Esophagus squamous epithelium (tissue), 5 donors: ENCODE results near the gene PDE10A. TPM values are rescaled to one million over a fixed set of nuclear protein-coding genes. Genes with fewer than 3 reads are reported as not detected.

Experiments used
- DNase-seq: peaks from one replicate; lab custom pipeline; 2025; lab: John Stamatoyannopoulos, UW
- H3K27ac ChIP-seq, 4 donors: fragments of 200-600 bp; sonication (generic); one replicate each; pipeline ENCODE4 v1.5.1; 2016 to 2019; ENCODE audit warnings: mild to moderate bottlenecking in 1 of 4
- H3K27me3 ChIP-seq, 4 donors: fragments of 200-600 bp; sonication (generic); 1 replicate in 3 of 4; 2 replicates in 1 of 4; pipeline versions ENCODE4 v1.5.1 to v1.6.0; 2017 to 2021; ENCODE audit warnings: antibody characterized with exemption in 1 of 4
- H3K36me3 ChIP-seq, 3 donors: fragments of 200-600 bp; sonication (generic); one replicate each; pipeline ENCODE4 v1.5.1; 2016 to 2019
- H3K4me1 ChIP-seq, 3 donors: fragments of 200-600 bp; sonication (generic); one replicate each; pipeline ENCODE4 v1.5.1; 2017 to 2019
- H3K4me3 ChIP-seq, 4 donors: fragments of 200-600 bp; sonication (generic); 1 replicate in 3 of 4; 2 replicates in 1 of 4; pipeline ENCODE4 v1.5.1; 2016 to 2019; ENCODE audit warnings: mild to moderate bottlenecking in 2 of 4, moderate library complexity in 1 of 4
- H3K9me3 ChIP-seq, 3 donors: fragments of 200-600 bp; sonication (generic); one replicate each; pipeline ENCODE4 v1.5.1; 2016 to 2019
- POLR2A ChIP-seq, 4 donors: fragments of 450-650 bp; IDR thresholded peaks; one replicate each; pipeline ENCODE4 v1.6.1; 2017; ENCODE audit warnings: antibody characterized with exemption in 4 of 4, mild to moderate bottlenecking in 4 of 4, moderate library complexity in 3 of 4
- WGBS, 2 donors: methylation state at CpG; one replicate each; pipeline ENCODE4 v1.1.5; 2018; 5-methylcytosine and 5-hydroxymethylcytosine counted together
- intact Hi-C: fragments of 100-400 bp; cut with DNase I; formaldehyde crosslinking; loops from one replicate; pipeline ENCODE4 v1.15.0; 2022
- total RNA-seq, 4 donors: library from RNA; depleted of rRNA; stranded (reverse); fragments of >200 nt; gene quantifications; one replicate each; pipeline ENCODE4 v1.1.0, GENCODE V29; 2016
- TF ChIP-seq, protein P1 (sequence below), 6 experiments: fragments of 450-650 bp in 4 of 6; fragments of 200-600 bp in 2 of 6; sonication (generic) in 2 of 6; IDR thresholded peaks; one replicate each; pipeline ENCODE4 v1.5.1; 2016 to 2019; ENCODE audit warnings: antibody characterized with exemption in 6 of 6, mild to moderate bottlenecking in 4 of 6, moderate library complexity in 4 of 6
- donor health status: DM: yes; HTN: yes; CAD: no.

PDE10A gene
- total RNA-seq, 4 donors from 2014 or later, result 0.27 to 3.1 (median 1.4) TPM

DNA sequence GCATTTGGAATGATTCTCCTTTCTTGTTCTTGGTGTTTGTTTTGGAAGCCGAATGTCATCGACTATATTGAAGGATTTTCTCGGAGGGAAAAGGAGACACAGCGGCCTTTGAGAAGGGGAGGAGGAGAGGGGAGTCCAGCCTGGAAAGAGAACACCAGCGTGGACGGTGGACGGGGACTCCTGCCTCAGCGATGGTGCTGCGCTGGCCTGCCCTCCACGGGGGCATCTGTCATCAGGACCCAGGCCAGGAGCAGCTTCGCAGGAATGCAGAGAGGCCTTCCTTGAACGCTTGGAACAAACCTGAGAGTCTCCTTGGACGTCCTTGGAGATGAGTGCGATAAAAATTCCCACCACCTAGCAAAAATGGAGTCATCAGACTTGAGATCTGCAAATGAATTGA lies 345.3 kb downstream of the PDE10A start:
- no peaks in the 10 kb centered on the region for H3K4me1 ChIP-seq
- TF ChIP-seq, protein P1, sequence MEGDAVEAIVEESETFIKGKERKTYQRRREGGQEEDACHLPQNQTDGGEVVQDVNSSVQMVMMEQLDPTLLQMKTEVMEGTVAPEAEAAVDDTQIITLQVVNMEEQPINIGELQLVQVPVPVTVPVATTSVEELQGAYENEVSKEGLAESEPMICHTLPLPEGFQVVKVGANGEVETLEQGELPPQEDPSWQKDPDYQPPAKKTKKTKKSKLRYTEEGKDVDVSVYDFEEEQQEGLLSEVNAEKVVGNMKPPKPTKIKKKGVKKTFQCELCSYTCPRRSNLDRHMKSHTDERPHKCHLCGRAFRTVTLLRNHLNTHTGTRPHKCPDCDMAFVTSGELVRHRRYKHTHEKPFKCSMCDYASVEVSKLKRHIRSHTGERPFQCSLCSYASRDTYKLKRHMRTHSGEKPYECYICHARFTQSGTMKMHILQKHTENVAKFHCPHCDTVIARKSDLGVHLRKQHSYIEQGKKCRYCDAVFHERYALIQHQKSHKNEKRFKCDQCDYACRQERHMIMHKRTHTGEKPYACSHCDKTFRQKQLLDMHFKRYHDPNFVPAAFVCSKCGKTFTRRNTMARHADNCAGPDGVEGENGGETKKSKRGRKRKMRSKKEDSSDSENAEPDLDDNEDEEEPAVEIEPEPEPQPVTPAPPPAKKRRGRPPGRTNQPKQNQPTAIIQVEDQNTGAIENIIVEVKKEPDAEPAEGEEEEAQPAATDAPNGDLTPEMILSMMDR (IDR thresholded peaks at IDR 0.05), result no peak
- TF ChIP-seq POLR2A (IDR thresholded peaks at IDR 0.05), result no peak
- no peak overlapping the region for H3K4me3 ChIP-seq
- intact Hi-C loops, result no loop called here
- H3K36me3 ChIP-seq, result no peaks in the 10 kb centered on the region
- H3K9me3 ChIP-seq, result peaks cover 0 to 11% (median 0%) of the 10 kb centered on the region in 3 donors
- H3K27me3 ChIP-seq, result no peaks in the 10 kb centered on the region
- 73 to 77% methylated on average over 5 to 13 of the region's 14 CpGs for whole genome bisulfite sequencing, 2 donors
- DNase-seq, result no peak
- H3K27ac ChIP-seq, result no peak overlapping the region

DNA sequence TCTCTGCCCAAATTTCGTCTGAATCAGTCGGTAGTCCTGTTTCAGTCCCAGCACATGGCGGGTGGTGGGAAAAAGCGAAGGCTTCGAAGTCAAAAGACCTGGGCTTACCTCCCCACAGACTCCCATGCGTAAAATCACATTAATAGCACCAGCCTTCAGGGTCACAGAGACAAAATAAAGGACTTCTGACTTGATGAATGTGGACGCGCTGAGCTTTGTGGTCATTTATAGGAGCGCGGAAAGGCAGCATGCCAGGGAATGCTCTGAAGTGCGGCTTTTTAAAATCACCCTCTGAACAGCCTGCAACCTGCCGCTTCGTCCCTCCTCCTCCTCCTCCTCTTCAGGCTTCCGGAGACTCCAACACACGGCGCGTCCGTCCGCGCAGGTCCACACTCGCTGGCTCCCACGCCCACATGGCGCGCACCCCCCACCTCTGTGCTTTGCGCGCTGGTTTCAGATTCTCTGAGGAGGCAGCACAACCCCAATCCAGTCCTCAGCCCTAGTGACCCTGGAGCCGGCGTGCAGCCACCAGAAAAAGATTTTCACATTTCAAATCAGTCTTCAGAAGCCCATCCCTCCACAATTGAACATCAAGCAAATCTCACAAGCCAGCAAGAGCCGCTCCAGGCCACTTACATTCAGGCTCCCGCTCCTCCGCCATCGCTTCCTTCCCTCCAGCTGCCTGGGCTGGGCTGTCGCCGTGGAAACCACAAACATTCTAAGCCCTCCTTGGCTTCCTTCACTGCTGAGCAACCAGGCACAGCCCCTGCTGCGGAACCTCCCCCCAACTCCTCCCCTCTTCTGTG lies 353.9 kb downstream of the PDE10A start, which contains the start of gene C6orf118:
TSS of gene C6orf118 (minus strand) at position 680 of the 806 bp plus-strand sequence. CDS start at position 661, 19 bp downstream.
- H3K9me3 ChIP-seq, result no peaks in the 10 kb centered on the region
- DNase-seq, result no peak
- H3K27ac ChIP-seq, result no peak within 1 kb of the TSS
- TF ChIP-seq, protein P1 (IDR thresholded peaks at IDR 0.05), result no peak
- TF ChIP-seq POLR2A (IDR thresholded peaks at IDR 0.05), result no peak
- intact Hi-C loops, result no loop called here
- no peaks in the 10 kb centered on the region for H3K36me3 ChIP-seq
- 6 to 8% methylated on average over 31 to 33 of the region's 35 CpGs for WGBS, 2 donors
- no peaks in the 10 kb centered on the region for H3K27me3 ChIP-seq
- H3K4me3 ChIP-seq, result peak within 1 kb of the TSS; percentile 1 to 59 (median 40)
- H3K4me1 ChIP-seq, result peaks cover 0 to 11% (median 4%) of the 10 kb centered on the region in 3 donors

DNA sequence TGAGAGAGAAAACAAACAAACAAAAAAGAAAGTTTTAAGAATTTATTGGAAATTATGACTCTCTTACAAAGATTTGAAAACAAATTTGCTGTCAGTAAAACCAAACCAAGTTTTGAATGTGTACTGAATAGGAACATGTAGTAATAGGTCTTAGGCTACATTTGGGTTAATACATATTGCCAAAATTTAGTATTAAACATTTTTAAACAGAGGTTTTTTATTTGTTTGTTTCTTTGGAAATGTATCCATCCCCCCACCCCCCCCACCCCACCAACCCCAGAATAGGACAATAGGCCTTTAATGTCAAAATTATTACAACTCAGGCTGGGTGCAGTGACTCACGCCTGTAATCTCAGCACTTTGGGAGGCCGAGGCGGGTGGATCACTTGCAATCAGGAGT lies 356.1 kb downstream of the PDE10A start:
- no peak overlapping the region for H3K27ac ChIP-seq
- TF ChIP-seq POLR2A (IDR thresholded peaks at IDR 0.05), result no peak
- TF ChIP-seq, protein P1 (IDR thresholded peaks at IDR 0.05), result no peak
- H3K4me1 ChIP-seq, result peaks cover 0 to 11% (median 4%) of the 10 kb centered on the region in 3 donors
- intact Hi-C loops, result no loop called here
- H3K27me3 ChIP-seq, result no peaks in the 10 kb centered on the region
- no peaks in the 10 kb centered on the region for H3K36me3 ChIP-seq
- H3K4me3 ChIP-seq, result no peak overlapping the region
- DNase-seq, result no peak
- no peaks in the 10 kb centered on the region for H3K9me3 ChIP-seq
- WGBS, 2 donors, result 44 to 70% methylated on average over 1 to 3 of the region's 3 CpGs

GRCh38 chr6:165301372-165302246 lies 361.4 kb downstream of the PDE10A start:
- Histone ChIP-seq H3K27me3 (no peaks in the 10 kb centered on the region), H3K4me3 (no peak overlapping the region), H3K9me3 (no peaks in the 10 kb centered on the region), H3K27ac (no peak overlapping the region), H3K36me3 (no peaks in the 10 kb centered on the region), H3K4me1 (no peaks in the 10 kb centered on the region)
- TF ChIP-seq, protein P1 (IDR thresholded peaks at IDR 0.05), result no peak
- TF ChIP-seq POLR2A (IDR thresholded peaks at IDR 0.05), result no peak
- intact Hi-C loops, result no loop called here
- no peak for DNase-seq
- 92 to 94% methylated on average over 9 to 31 of the region's 38 CpGs for WGBS, 2 donors
